ENCODE measurements around the gene CNTNAP2. TPM values are rescaled to one million over a fixed set of nuclear protein-coding genes. Genes with fewer than 3 reads are reported as not detected.

Gene CNTNAP2
- total and polyA plus RNA-seq, 4 donors = 0.14 to 2.3 (median 1.1) TPM

GRCh38 chr7:147332988-147333387 is 1216.4 kb downstream of the CNTNAP2 start (continued):
- no peak for TF ChIP-seq REST (IDR thresholded peaks at IDR 0.05)

GRCh38 chr7:147363101-147363500 is 1246.5 kb downstream of the CNTNAP2 start:
- DNase-seq (ENCODE audit: low spot score) = no peak
- WGBS = 77% methylated on average over 4 of the region's 4 CpGs
- H3K4me3 ChIP-seq (ENCODE audit: low read depth in 1 of 3, low read length in 3 of 3) = no peak overlapping the region

GRCh38 chr7:147376192-147376591 is 1259.6 kb downstream of the CNTNAP2 start:
- Histone ChIP-seq H3K4me1 (ENCODE audit: control insufficient read depth in 4 of 4, insufficient read depth in 4 of 4, low read length in 3 of 4) (no peaks in the 10 kb centered on the region), H3K27ac (ENCODE audit: low read depth in 1 of 2, low read length in 2 of 2) (no peak overlapping the region), H3K9ac (ENCODE audit: low read depth in 1 of 2, low read length in 2 of 2) (no peak overlapping the region), H3K27me3 (ENCODE audit: control insufficient read depth in 4 of 4, insufficient read depth in 4 of 4, low read length in 3 of 4) (no peaks in the 10 kb centered on the region), H3K36me3 (ENCODE audit: control insufficient read depth in 4 of 4, insufficient read depth in 3 of 4, low read depth in 1 of 4, low read length in 3 of 4) (no peaks in the 10 kb centered on the region), H3K9me3 (ENCODE audit: control insufficient read depth in 4 of 4, low read length in 3 of 4) (no peaks in the 10 kb centered on the region), H3K4me3 (ENCODE audit: low read depth in 1 of 3, low read length in 3 of 3) (no peak overlapping the region)
- no peak for DNase-seq (ENCODE audit: low spot score)
- TF ChIP-seq HNF4G (IDR thresholded peaks at IDR 0.05) = no peak
- TF ChIP-seq GABPA (IDR thresholded peaks at IDR 0.05 in 1 of 2, conservative IDR thresholded peaks at IDR 0.05 in 1 of 2) = no peak
- no peak for TF ChIP-seq TAF1 (conservative IDR thresholded peaks at IDR 0.05)
- TF ChIP-seq CTCF (IDR thresholded peaks at IDR 0.05; ENCODE audit: low read depth, low read length, missing input control) = no peak
- no peak for TF ChIP-seq RXRA (IDR thresholded peaks at IDR 0.05)
- WGBS = 60% methylated on average over 5 of the region's 5 CpGs

More at GRCh38 chr7:147363101-147363500, 1246.5 kb downstream of the CNTNAP2 start:
- no peak for TF ChIP-seq CTCF (IDR thresholded peaks at IDR 0.05; ENCODE audit: low read depth, low read length, missing input control)
- TF ChIP-seq JUND (IDR thresholded peaks at IDR 0.05) = no peak
- TF ChIP-seq HNF4A (conservative IDR thresholded peaks at IDR 0.05) = no peak
- no peak for TF ChIP-seq SP1 (IDR thresholded peaks at IDR 0.05)
- no peak for TF ChIP-seq RXRA (IDR thresholded peaks at IDR 0.05)
- TF ChIP-seq RAD21 (IDR thresholded peaks at IDR 0.05) = no peak
- TF ChIP-seq MAX (IDR thresholded peaks at IDR 0.05) = no peak
- no peak for TF ChIP-seq EGR1 (IDR thresholded peaks at IDR 0.05; ENCODE audit: low read depth in 2 of 2)
- Histone ChIP-seq H3K36me3 (ENCODE audit: control insufficient read depth in 4 of 4, insufficient read depth in 3 of 4, low read depth in 1 of 4, low read length in 3 of 4) (no peaks in the 10 kb centered on the region), H3K4me1 (ENCODE audit: control insufficient read depth in 4 of 4, insufficient read depth in 4 of 4, low read length in 3 of 4) (no peaks in the 10 kb centered on the region), H3K9me3 (ENCODE audit: control insufficient read depth in 4 of 4, low read length in 3 of 4) (no peaks in the 10 kb centered on the region), H3K27ac (ENCODE audit: low read depth in 1 of 2, low read length in 2 of 2) (no peak overlapping the region), H3K9ac (ENCODE audit: low read depth in 1 of 2, low read length in 2 of 2) (no peak overlapping the region), H3K27me3 (ENCODE audit: control insufficient read depth in 4 of 4, insufficient read depth in 4 of 4, low read length in 3 of 4) (no peaks in the 10 kb centered on the region)
